ENCODE data around the gene GFPT1.
"Not testable (repeated sequence)": the region's sequence is repeated elsewhere in the genome, so short reads cannot be mapped to it uniquely, and the experiment has no call there.

GFPT1 gene

GRCh38 chr2:69383176-69383812 is 3.7 kb downstream of the GFPT1 start:
- no peak for DNase-seq

- DNase-seq = no peak
Observed at GRCh38 chr2:69382547-69382946, 4.5 kb downstream of the GFPT1 start.

- DNase-seq = no peak
Observed at GRCh38 chr2:69381337-69381737, 5.7 kb downstream of the GFPT1 start.

GRCh38 chr2:69380072-69380917 is 6.7 kb downstream of the GFPT1 start:
- DNase-seq = no peak

GRCh38 chr2:69376403-69376802 is 10.6 kb downstream of the GFPT1 start:
- DNase-seq = no peak

- no peak for DNase-seq
Observed at GRCh38 chr2:69375494-69376353, 11.3 kb downstream of the GFPT1 start.

- DNase-seq = no peak
Observed at GRCh38 chr2:69372767-69373166, 14.3 kb downstream of the GFPT1 start.

GRCh38 chr2:69369802-69370201 is 17.2 kb downstream of the GFPT1 start:
- DNase-seq = no peak

GRCh38 chr2:69368588-69368987 is 18.4 kb downstream of the GFPT1 start:
- no peak for DNase-seq

GRCh38 chr2:69359371-69359770 is 27.7 kb downstream of the GFPT1 start:
- no peak for DNase-seq

GRCh38 chr2:69358914-69359313 is 28.1 kb downstream of the GFPT1 start:
- DNase-seq = no peak

GRCh38 chr2:69356471-69356870 is 30.6 kb downstream of the GFPT1 start:
- no peak for DNase-seq

- not testable (repeated sequence) for DNase-seq
Observed at GRCh38 chr2:69354976-69355375, 32.1 kb downstream of the GFPT1 start.

GRCh38 chr2:69353360-69353759 is 33.7 kb downstream of the GFPT1 start:
- DNase-seq = no peak

GRCh38 chr2:69348781-69349180 is 38.2 kb downstream of the GFPT1 start:
- DNase-seq = no peak

GRCh38 chr2:69345434-69345833 is 41.6 kb downstream of the GFPT1 start:
- no peak for DNase-seq

- no peak for DNase-seq
Observed at GRCh38 chr2:69344305-69344704, 42.7 kb downstream of the GFPT1 start.

GRCh38 chr2:69340101-69340775 is 46.8 kb downstream of the GFPT1 start:
- no peak for DNase-seq

GRCh38 chr2:69335311-69335710 is 51.7 kb downstream of the GFPT1 start:
- no peak for DNase-seq

- DNase-seq = no peak
Observed at GRCh38 chr2:69333352-69333751, 53.7 kb downstream of the GFPT1 start.

- no peak for DNase-seq
Observed at GRCh38 chr2:69330781-69331180, 56.2 kb downstream of the GFPT1 start.

GRCh38 chr2:69322631-69323030 is 64.4 kb downstream of the GFPT1 start:
- DNase-seq = no peak

- DNase-seq = no peak
Observed at GRCh38 chr2:69316550-69316949, 70.5 kb downstream of the GFPT1 start.

All from amniotic stem cell (primary cell).